NCI-H1930 (cell line): ENCODE measurements around the gene CX3CL1.
"Not testable (repeated sequence)": the region's sequence is repeated elsewhere in the genome, so short reads cannot be mapped to it uniquely, and the experiment has no call there.

ENCODE experiments used
- DNase-seq, 2 experiments: peaks; one replicate each; lab custom pipeline; 2025; lab: John Stamatoyannopoulos, UW

CX3CL1 gene

DNA sequence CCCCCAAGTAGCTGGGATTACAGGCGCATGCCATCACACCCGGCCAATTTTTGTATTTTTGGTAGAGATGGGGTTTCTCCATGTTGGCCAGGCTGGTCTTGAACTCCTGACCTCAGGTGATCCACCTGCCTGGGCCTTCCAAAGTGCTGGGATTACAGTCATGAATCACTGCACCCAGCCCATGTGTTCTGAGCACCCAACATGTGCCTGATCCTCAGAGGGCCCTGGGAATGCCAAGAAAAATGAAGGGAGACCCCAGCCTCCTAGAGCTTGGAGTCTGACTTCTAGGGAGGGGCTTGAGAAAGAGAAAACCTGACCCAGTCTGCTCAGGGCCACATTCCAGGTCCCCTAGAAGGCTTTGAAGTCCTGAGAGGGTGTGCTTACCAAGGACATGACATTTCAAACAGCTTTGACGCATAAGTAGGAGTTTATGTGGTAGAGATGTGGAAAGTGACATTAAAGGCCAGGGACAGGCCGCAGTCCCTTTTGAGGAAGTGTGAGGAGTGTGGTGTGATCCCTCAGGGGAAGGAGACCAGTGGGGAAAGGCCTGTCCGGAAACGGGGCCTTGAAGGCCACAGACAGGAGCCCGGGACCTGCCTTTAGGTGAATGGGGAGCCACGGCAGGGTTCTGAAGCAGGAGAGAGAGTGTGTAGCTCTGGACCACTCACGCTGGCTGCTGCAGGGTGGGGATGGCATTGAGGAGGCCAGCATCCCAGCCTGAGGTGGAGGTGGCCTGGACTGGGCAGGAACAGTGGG, 14.8 kb upstream of the CX3CL1 start:
- DNase-seq, result no peak

DNA sequence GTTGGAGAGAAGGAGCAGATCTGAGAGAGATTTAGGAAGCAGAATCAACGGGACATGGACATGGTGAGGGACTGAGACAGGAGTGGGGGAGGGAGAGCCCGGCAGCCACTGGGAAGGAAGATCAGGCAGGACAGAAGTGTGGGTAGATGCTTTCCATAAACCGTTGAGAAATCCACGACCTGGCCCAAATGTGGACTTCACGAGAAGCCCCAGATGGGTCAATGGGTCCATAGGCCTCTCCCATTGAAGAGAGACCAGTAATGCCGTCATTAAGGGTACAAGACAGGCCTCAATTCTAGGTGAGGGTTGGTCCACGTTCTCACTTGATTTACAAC, 14.2 kb upstream of the CX3CL1 start:
- no peak for DNase-seq

DNA sequence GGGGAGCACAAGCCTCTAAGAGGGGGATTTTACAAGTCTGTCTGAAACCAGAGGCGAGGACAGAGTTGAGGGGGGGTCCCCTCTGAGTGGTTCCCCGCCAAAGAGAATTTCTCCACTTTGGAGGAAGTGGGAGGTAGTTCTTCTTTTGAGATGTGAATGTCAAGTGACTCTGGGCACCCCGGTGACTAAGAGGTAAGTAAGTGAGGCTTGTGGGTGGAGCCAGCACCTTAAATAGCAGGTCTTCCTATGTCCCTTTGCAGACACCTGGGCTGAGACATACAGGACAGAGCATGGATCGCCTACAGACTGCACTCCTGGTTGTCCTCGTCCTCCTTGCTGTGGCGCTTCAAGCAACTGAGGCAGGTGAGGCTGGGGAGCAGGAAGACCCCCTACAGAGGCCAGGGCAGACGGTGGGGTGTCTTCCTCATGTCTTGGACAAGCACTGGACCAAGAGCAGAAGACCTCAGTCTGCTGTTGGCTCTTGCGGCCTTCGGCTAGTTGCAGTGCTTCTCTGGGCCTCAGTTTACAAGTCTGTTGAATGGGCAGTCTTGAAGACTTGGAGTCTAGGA, 13.7 kb upstream of the CX3CL1 start, which contains the start of gene CCL22:
TSS of gene CCL22 (plus strand) at position 257 of the 569 bp plus-strand sequence. CDS start at position 291, 34 bp downstream.
- DNase-seq, result no peak

DNA sequence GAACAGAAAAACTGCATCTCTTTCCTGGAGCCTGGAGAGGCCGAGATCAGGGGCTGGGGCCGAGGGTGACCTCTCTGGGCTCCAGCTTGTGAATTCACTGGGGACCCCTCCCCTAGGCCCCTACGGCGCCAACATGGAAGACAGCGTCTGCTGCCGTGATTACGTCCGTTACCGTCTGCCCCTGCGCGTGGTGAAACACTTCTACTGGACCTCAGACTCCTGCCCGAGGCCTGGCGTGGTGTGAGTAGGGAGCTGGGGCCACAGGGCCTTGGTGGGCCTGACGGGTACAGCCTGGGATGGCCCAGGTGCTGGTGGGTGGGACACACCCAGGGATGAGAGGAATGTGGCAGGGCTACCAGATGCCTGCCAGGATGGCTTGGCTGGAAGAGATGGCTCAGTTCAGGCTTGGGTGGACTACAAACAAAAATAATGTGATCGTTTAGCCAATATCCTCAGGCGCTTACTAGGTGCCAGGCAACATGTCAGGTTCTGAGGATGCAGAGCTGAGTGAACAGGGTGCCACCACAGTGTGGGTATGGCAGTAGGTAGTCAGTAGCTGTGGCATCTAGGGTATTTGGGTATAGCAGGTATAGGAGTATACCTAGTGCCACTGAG, 11.9 kb upstream of the CX3CL1 start:
- no peak for DNase-seq

DNA sequence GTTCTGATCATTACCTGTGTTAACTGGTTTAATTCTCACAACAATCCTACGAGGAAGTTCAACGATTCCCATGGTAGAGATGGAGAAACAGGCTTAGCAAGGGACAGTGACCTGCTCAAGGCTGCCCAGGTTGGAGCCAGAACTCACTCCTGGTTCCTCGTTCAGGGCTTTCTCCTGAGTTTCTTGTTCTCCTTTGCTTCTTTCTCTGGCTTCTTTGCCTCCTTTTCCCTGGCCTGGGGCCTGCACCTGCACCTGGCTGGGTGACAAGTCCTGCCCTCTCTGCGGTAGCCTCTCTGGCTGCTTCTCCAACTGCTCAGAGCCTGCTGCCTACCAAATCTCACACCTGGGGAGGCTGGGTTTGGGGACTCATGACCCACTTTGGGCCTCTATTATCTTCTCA, 10.9 kb upstream of the CX3CL1 start:
- no peak for DNase-seq

DNA sequence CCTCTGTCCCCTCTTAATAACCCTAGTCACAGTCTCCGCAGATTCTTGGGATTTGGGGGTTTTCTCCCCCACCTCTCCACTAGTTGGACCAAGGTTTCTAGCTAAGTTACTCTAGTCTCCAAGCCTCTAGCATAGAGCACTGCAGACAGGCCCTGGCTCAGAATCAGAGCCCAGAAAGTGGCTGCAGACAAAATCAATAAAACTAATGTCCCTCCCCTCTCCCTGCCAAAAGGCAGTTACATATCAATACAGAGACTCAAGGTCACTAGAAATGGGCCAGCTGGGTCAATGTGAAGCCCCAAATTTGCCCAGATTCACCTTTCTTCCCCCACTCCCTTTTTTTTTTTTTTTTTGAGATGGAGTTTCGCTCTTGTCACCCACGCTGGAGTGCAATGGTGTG, 8.1 kb upstream of the CX3CL1 start:
- DNase-seq, result no peak

DNA sequence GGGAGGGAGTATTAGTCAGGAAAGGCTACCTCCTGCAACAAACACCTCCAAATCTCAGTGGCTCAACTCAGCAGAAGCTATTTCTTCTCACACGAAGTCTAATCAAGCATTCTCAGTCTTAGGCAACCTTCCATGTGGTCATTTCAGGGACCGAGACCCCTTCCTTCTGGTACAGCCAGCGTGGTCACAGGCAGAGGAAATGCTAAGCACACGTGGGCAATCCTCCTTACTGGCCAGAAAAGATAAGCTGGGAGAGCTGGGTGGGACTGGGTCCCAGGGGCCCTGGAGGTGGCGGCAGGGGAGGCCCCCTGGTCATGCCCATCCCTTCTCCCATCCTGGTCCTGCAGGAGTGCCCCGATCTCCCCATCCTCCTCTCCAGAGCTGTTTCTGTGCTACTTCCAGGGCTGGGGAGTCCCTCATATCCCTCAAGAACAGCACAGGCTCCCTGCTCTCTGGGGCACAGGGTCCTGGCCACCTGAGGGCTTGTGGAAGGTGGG, 5.7 kb upstream of the CX3CL1 start:
- DNase-seq, result no peak

DNA sequence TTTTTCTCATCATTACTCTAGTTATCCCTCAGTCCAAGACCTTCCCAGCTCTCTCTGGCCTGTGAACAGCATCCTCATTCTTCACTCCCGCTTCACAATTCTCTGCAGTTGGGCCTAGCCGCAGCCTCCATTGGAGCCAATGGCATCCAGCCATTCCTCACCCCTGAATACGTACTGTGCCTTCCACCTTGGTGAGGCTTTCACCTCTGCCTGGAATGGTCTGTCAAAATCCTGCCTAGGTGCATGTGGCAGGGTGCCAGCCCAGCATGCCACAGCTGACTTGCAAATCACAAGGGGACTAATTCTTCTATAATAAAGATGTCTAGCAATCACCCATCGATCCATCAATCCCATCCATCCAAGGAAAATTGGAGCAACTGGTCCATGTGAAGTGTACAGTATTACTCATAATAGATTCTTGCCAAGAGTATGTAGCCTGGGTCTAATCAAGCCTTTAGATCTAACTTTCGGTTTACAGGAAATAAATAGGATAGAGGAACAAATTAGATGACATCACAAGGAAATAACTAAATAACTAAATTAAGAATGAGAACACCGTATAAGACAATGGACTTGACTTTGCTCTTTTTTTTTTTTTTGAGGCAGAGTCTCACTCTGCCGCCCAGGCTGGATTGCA, 5.1 kb upstream of the CX3CL1 start:
- no peak for DNase-seq

DNA sequence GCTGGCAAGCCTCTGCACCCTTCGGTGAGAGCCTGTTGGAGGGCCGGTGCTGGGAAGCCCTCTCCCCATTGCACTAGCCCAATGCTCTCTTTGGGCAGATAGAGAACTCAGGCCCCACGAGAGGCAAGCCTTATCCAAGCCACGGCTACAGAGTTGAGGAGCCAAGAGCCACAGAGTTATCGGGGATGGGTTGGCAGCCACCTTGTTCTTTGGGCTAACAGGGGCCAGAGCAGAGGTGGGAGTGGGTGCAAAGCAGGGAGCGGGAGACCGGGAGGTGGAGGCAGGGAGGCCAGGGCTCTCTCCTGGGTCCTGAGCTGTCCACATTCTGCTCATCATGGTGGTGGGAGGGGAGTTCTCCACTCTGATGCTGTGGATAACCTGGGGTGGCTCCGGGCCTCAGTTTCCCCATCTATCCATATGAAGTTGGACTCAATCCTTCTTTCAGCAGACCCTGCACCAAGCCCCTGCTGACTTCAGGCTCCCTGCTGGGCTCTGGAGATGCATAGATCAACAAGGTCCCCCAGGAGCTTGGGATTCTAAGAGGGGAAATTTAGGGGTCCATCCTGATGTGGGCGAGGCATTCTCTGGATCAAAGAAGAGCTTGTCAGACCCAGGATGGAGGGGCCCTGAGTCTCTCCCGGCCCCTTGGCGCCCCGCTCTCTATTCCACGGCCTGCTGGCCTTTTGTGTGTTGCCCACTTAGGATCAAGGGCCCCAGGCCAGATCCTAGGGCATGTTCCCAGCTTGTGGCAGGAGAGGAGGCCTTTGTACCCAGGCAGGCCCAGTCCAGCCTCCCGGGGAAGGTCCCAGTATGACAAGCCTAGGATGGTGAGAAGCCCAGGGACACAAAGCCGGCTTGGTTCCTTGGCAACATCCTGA, 557 bp upstream of the CX3CL1 start:
- DNase-seq, result no peak

DNA sequence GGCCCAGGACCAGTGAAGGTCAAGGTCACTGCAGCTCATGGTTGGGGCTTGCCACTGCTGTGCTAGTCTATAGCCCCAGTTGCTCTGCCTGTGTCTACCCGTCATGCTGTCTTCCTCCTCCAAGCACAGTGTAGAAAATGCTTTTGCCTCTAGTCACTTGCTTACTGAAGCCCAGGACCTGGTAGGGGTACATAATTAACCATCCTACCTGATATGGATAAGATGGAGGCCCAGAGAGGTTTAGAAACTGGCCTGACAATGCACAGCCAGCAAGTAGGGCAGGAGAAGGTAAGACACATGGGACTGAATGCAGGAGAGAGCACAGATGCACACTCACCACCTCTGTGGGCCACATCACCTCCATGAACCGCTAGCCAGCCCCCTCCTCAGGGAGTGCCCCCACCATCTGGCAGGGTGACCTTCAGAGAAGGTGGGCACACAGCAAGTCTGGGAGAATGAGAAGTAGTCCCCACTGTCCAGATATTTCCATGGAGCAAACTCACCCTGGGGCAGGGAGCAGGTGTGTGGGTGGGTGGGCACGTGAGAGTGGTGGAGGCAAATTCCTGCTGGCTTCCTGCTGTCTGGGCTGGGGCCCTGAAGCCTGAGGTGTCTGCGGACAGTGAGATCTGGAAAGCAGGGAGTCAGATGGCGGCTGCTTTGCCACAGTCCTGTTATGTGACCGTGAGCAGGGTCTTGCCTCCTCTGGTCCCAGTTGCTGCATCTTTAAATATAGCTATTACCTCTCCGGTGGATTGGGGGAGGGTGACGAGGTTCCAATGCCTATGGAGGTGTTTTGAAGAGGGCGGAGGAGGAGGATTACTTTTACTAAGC, 1.0 kb downstream of the CX3CL1 start:
- DNase-seq, result no peak

DNA sequence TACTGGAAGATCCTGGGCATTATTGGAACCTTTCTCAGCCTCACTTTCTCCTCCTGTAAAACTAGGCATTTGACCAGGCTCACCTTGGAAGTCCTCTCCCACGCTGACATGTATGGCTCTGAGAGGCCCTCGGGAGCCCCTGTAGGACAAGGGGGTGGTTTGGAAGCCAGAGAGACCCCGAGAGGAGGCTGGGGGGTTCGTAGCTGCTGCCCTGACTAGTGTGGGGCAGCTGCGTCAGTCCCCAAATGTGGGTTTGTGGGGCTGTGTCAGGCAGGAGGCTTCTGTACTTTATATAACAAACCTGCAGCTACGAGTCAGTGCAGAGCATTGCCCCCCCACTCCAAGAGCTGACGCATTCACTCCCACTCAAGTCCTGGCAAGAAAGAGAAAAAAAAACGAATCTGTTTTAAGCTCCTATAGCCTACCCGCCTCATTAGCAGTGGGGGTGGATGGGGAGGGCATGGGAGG, 1.8 kb downstream of the CX3CL1 start:
- DNase-seq, result no peak

DNA sequence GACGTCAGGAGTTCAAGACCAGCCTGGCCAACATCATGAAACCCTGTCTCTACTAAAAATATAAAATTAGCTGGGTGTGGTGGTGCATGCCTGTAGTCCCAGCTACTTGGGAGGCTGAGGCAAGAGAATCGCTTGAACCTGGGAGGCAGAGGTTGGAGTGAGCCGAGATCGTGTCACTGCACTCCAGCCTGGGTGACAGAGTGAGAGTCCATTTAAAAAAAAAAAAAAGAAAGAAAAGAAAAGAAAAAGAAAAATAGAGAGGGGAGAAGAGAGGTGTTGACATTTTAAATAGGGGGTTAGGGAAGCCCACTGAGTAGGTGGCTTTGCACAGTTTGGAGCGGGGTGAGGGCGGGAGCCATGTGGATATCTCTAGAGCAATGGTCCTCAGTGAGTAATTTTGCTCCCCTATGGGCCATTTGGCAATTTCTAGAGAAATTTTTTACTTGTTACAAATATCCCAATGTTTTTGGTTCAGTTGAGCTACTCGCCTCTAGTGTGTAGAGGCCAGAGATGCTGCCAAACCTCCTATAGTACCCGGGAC, 2.7 kb downstream of the CX3CL1 start:
- DNase-seq, result not testable (repeated sequence)

DNA sequence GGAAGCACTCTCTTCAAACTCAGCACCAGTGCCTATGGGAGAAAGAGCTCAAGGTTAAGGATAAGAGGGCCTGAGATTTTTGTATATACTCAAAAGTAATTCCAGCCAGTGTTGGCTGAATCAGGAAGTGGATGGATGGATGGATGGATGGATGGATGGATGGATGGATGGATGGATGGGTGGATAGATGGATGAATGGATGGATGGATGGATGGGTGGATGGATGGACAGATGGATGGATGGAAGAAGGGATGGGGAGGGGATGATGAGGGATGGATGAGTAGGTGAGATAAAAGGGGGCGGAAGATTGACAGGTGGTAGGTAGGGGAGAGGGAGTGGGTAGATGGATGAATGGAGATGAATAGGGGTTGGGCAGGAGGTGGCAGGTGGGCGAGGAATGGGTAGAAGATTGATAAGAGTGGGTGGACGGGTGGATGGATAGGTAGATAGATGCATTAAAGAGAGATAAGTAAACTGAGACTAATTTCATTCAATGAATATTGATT, 4.1 kb downstream of the CX3CL1 start:
- no peak for DNase-seq

DNA sequence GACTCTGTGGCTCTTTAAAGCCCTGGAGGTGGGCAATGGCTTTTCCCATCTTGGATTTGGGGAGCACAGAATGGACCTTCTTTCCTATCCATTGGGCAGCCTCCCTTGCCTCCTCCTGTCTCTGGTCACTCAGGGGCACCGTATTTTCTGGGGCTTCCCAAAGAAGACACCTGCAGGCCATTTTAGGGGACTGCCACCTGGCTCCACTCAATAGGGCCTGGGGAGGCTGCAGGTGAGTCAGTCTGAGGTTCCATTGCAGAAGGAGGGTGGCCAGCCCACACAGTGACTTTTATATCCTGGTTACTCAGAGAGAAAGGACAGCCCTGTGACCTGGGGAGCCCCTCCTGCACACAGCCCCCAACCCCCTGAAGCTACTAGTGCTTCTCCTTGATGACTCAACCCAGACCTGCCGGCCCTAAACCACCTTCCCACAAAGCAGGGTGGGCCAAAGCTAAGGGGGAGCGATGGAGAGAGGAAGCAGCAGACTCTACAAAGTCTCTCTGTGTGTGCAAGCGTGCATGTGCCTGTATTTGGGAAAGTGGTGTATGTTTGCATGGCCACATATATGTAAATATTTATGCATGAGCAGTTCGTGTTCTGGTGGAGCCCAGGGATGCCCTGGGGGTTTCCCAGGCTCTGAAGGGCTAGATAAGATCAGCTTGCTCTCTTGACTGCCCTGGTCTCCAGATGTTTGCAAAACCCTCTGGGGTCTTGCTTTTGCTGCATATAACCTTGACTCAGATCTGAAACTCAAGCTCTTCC, 5.0 kb downstream of the CX3CL1 start:
- DNase-seq, result no peak

DNA sequence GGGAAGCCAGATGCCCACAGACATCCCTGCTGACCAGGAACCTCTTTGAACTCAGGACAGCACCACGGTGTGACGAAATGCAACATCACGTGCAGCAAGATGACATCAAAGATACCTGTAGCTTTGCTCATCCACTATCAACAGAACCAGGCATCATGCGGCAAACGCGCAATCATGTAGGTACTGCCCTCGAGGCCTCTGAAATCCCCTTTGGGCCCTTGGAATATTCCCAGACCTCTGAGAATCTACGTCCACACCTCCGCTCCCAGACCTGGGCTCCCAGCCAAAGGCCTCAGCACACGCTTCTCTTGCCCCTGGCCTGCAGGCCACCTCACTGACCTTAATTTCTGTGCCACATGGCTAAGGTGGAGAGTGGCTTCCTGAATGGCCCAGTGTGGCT, 7.3 kb downstream of the CX3CL1 start:
- no peak for DNase-seq

DNA sequence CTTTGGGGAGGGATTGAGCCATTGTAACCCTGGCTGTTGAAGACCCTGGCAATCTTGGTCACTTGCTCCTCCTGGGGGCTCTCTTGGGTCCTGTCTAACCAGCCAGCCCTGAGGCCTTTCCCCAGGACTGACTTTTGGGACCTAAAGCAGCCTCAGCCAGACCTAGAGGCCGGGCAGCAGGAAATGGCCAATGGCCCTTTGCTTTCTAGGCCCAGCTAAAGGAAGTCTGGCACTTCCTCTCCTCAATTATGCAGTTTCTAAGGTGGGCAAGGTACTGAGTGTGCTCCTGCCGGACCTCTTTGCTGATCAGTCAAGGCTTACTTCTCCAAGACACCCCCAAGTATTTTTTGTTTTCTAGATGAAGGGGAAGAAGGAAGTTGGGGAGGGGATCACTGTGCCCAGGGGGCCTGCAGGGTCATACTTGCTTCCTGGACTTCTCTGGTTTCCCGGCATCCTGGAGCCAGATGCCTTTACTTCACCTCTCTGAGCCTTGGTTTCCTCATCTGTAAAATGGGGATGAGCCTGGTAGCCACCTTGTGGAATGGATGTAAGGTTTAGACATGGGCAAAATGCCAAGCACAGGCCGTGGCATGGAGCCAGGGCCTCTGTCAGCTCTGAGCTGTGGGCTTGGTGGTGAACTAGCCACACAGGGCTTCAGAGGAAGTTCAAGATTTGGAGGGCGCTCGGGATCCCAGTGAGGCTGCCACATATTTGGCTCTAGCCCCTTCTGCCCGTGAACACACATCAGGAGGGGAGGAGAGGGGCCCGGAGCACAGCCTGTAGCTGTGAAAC, 8.6 kb downstream of the CX3CL1 start:
- no peak for DNase-seq

DNA sequence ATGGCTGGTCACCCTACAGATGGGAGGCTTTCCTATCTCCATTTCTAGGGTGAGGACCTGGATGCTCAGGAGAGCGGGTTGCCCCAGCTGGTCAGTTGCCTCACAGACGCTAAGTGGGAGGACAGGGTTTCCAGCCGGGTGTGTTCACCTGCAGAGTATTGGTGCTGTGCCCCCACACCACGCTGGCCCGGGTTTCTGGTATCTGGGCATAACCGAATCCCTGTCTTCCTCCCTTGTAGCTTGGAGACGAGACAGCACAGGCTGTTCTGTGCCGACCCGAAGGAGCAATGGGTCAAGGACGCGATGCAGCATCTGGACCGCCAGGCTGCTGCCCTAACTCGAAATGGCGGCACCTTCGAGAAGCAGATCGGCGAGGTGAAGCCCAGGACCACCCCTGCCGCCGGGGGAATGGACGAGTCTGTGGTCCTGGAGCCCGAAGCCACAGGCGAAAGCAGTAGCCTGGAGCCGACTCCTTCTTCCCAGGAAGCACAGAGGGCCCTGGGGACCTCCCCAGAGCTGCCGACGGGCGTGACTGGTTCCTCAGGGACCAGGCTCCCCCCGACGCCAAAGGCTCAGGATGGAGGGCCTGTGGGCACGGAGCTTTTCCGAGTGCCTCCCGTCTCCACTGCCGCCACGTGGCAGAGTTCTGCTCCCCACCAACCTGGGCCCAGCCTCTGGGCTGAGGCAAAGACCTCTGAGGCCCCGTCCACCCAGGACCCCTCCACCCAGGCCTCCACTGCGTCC, 9.7 kb downstream of the CX3CL1 start:
- no peak for DNase-seq
